ENCODE measurements around the gene COA8.

COA8 gene

GRCh38 chr14:103535081-103535890, 27.5 kb upstream of the COA8 start:
- peak overlapping the region; percentile 66 to 84 for H3K27ac ChIP-seq
- H3K4me3 ChIP-seq: no peak overlapping the region
- TF ChIP-seq CTCF (IDR thresholded peaks at IDR 0.05): no peak
- no peak for DNase-seq (ENCODE audit: low spot score)

GRCh38 chr14:103535891-103536565, 26.7 kb upstream of the COA8 start:
- no peak overlapping the region for H3K4me3 ChIP-seq
- TF ChIP-seq CTCF (IDR thresholded peaks at IDR 0.05): no peak
- DNase-seq (ENCODE audit: low spot score): no peak
- H3K27ac ChIP-seq: peak overlapping the region; percentile 66 to 84

DNA sequence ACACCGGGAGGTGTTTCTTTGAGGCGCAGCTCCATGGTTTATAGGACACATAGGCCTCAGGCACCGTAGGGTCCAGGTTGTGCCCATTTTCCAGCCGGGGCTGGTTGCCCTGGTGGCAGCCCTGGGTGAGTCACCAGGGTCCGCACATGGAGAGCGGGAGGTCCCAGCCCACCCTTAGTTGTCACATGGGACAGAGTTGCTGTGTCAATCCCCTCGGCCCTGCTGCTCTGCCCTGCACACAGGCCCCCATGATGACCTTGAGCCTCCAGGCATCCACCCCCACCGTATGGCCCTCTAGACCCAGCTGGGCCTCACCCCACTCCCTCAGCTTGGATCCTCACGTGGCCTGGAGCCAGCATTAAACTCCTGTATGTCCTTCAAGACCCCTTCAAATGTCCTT, 26.1 kb upstream of the COA8 start:
- Histone ChIP-seq H3K4me3 (no peak overlapping the region), H3K27ac (peak overlapping the region in 1 of 2 donors; percentile 84)
- TF ChIP-seq CTCF (IDR thresholded peaks at IDR 0.05): no peak
- DNase-seq (ENCODE audit: low spot score): no peak

DNA sequence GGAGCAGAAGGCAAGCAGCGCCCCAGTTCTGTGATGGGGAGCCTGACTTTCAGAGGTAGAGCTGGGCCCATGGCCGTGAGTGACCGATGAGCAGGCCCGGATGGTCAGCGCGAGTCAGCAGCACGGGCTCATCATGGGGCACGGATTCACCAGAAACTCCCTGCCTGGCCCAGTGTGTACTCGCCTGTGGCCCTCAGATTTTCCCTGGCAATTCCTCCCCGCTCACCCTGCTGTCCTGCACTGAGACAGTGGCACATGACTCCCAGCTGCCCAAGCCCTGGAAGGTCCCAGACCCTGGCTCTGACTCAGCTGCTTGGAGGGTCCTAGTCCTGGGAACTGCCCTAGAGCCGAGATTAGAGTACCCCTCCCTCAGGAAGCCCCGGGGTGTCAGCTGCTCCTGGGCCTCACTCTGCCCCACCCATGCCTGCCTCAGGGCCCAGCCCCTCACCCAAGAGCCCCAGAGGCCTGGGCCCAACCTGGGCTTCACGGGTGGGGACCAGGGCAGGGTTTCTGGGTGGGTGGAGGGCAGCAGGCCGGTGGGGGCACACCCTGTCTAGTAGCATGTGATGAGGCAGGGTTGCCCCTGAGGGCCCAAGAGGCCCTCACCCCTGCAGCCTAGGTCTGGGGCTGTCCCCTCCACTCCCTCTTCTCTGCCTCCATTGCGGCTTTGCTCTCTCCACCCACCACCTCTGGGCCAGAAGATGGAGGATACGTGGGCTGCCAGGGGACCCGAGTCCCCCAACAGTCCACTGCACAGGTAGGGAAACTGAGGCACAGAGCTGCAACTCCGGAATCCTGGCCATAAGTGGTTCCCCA, 25.4 kb upstream of the COA8 start:
- Histone ChIP-seq H3K4me3 (no peak overlapping the region), H3K27ac (peak overlapping the region; percentile 76 to 84)
- TF ChIP-seq CTCF (IDR thresholded peaks at IDR 0.05): no peak
- no peak for DNase-seq (ENCODE audit: low spot score)

GRCh38 chr14:103538291-103539055, 24.3 kb upstream of the COA8 start:
- DNase-seq (ENCODE audit: low spot score): no peak
- TF ChIP-seq CTCF (IDR thresholded peaks at IDR 0.05): no peak
- Histone ChIP-seq H3K4me3 (no peak overlapping the region), H3K27ac (peak overlapping the region; percentile 76 to 84)

DNA sequence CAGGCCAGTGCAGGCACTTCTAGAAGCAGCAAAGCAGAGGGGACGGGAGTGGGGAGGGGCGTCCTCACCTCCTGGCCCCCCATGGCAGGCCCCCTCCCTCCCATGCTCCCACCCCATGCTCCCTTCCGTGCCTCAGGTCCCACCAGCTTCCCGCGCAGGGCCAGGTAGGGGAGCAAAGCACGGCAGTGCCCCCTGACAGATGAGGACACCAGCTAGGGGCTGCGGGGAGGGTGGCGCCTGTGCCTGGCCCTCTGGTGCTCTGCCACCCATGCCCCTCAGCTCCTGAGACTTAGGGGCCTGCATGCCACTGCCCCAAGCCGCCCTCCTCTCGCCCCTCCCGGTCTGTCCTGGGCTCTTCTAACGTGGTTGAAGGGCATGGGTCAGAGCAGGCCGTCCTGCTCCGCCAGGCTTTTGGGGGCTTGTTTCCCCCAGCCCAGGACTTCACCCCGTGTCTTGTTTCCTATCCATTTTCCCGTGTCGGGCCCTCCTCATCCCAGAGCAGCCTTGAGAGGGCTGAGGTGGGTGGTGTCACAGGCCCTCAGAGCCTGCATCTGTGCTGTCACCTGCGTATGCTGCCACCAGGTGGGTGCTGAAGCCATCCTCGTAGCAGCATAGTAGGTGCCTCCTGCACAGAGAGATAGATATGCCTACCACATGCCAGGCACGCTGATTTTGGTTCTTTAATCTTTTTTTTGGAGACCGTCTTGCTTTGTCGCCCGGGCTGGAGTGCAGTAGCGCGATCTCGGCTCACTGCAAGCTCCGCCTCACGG, 23.5 kb upstream of the COA8 start:
- peak overlapping the region; percentile 76 to 84 for H3K27ac ChIP-seq
- no peak overlapping the region for H3K4me3 ChIP-seq
- TF ChIP-seq CTCF (IDR thresholded peaks at IDR 0.05): no peak
- DNase-seq (ENCODE audit: low spot score): no peak

Data from coronary artery (tissue), 2 donors.